Measurements from ENCODE around the gene WSCD2.

WSCD2 gene

DNA sequence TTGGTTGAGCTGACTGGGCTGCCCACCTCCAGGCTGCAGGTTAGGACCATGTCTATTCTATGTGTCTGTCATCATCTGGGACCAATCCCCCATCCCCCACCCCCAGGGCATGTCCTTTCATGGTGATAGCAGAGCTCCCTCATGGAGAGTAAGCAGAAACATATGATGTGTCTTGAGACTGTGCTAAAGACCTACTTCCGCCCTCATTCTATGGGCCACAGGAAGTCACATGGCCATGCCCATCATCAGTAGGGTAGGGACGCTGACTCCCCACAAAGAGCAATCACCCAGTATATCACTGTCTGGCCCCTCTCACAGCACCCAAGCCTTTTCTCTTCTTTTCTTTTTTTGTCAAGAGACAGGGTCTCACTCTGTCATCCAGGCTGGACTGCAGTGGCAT, 110.3 kb downstream of the WSCD2 start:
- no peak for ATAC-seq (replicated peaks; ENCODE audit: extremely low read depth, poor library complexity, severe bottlenecking)
- peaks cover 8% of the 10 kb centered on the region for H3K4me1 Mint-ChIP-seq
- no peak for DNase-seq (ENCODE audit: low spot score in 2 of 2)
- no peak overlapping the region for H3K27ac Mint-ChIP-seq (ENCODE audit: low read depth)
- no peaks in the 10 kb centered on the region for H3K9me3 Mint-ChIP-seq
- H3K27me3 Mint-ChIP-seq, result peaks cover 16% of the 10 kb centered on the region
- H3K4me3 Mint-ChIP-seq, result no peak overlapping the region
- H3K36me3 Mint-ChIP-seq (ENCODE audit: insufficient read depth), result no peaks in the 10 kb centered on the region

DNA sequence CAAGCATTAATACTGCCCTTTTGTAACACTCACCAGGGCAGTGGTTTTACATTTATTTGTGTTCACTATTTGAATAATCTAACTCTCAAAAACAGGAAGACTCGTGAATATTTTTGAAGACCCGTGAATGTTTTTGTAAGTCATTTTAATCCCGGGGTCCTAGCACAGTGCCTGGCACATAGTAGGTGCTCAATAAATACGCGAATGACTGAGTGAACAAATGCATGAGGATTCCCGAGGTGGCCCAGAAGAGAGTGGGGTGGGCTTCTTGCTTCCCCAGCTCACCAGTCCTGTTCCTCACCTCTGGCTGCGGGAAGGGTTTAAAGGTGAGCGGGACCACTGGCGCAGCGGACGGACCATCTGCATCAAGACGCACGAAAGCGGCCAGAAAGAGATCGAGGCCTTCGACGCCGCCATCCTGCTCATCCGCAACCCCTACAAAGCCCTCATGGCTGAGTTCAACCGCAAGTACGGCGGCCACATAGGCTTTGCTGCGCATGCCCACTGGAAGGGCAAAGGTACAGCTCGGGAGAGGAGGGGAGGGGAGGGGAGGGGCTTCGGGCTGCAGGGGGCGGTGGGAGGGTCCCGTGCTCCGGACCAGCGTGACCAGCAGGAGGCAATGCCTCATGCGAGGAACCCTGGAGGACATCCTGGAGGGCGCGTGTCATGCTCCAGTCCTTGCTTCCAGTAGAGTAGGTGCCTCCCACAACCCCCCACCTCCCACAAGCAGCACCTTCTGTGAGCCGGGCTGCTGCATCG, 111.1 kb downstream of the WSCD2 start:
- DNase-seq (ENCODE audit: low spot score in 2 of 2), result no peak
- ATAC-seq (replicated peaks; ENCODE audit: extremely low read depth, poor library complexity, severe bottlenecking), result no peak
- Mint-ChIP-seq H3K27me3 (peaks cover 16% of the 10 kb centered on the region), H3K9me3 (no peaks in the 10 kb centered on the region), H3K4me1 (peaks cover 8% of the 10 kb centered on the region), H3K27ac (ENCODE audit: low read depth) (no peak overlapping the region), H3K36me3 (ENCODE audit: insufficient read depth) (no peaks in the 10 kb centered on the region), H3K4me3 (no peak overlapping the region)

DNA sequence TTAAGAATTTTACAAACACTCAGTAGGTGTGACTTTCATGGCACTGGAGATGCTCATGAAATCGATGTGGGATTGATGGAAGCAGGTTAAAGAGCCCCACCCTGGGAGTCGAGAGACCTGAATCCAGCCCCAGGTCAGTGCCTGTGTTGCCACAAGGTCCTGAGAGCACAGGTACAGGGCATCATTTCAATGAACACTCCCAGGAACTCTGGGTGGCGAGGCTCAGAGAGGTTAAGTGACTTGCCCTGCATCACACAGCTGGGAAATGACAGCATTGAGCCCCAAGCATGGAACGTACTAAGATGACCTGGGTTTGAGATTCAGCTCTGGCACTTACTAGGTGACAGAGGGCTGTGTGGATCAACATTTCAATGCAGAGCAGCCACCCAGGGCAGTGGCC, 111.8 kb downstream of the WSCD2 start:
- no peak overlapping the region for H3K27ac Mint-ChIP-seq (ENCODE audit: low read depth)
- peaks cover 8% of the 10 kb centered on the region for H3K4me1 Mint-ChIP-seq
- H3K4me3 Mint-ChIP-seq, result no peak overlapping the region
- ATAC-seq (replicated peaks; ENCODE audit: extremely low read depth, poor library complexity, severe bottlenecking) (no peak), DNase-seq (ENCODE audit: low spot score in 2 of 2) (no peak)
- no peaks in the 10 kb centered on the region for H3K9me3 Mint-ChIP-seq
- H3K27me3 Mint-ChIP-seq, result peaks cover 16% of the 10 kb centered on the region
- no peaks in the 10 kb centered on the region for H3K36me3 Mint-ChIP-seq (ENCODE audit: insufficient read depth)

DNA sequence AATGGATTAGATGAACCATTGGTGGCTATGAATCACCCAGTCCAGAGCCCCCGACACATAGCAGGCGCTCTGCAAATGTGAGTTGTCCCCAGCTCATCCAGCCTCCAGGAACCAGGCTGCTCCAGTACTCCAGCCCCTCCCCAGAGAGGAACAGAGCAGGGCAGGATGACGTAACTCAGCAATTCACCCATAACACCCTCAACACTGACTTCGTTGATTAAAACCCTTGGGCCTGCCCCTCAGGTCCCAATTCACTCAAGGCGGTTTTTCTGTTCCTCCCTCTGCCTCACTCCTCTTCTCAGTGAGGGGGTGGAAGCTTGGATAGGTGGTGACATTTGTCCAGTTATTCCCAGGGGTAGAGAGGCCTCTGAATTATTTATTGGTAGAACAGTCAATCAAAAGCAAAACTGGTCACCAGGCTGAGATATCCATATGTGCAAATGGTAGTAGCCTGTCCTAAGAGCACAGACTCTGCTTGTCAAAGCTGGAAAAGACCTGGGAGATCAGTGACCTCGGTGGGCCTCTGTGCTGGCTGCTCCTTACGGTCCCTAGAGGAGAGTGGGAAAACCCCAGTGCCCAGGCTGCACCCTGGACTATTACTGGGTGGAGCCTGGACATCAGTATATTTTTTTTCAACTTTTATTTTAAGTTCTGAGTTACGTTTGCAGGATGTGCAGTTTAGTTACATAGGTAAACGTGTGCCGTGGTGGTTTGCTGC, 113.1 kb downstream of the WSCD2 start:
- H3K4me3 Mint-ChIP-seq, result no peak overlapping the region
- H3K9me3 Mint-ChIP-seq, result no peaks in the 10 kb centered on the region
- H3K36me3 Mint-ChIP-seq (ENCODE audit: insufficient read depth), result no peaks in the 10 kb centered on the region
- peaks cover 8% of the 10 kb centered on the region for H3K4me1 Mint-ChIP-seq
- ATAC-seq (replicated peaks; ENCODE audit: extremely low read depth, poor library complexity, severe bottlenecking), result no peak
- H3K27me3 Mint-ChIP-seq, result peaks cover 16% of the 10 kb centered on the region
- H3K27ac Mint-ChIP-seq (ENCODE audit: low read depth), result no peak overlapping the region
- no peak for DNase-seq (ENCODE audit: low spot score in 2 of 2)

DNA sequence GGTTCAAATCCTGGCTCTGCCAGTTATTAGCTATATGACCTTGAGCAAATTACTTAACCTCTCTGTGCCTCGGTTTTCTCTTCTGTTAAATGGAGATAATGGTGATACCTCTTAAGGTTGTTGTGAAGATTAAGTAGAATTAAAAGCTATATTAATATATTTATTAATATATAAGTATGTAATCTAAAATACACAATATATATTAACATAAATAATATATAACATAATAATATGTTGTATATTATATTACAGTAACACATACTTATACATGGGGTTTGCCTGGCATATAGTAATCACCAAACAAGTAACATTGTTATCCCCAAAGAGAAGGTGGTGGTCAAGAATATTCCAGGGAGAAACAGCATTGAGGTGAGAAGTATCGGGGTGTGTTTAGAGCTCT, 118.0 kb downstream of the WSCD2 start:
- no peak for ATAC-seq (replicated peaks; ENCODE audit: extremely low read depth, poor library complexity, severe bottlenecking)
- Mint-ChIP-seq H3K9me3 (no peaks in the 10 kb centered on the region), H3K27me3 (peaks cover 37% of the 10 kb centered on the region), H3K36me3 (ENCODE audit: insufficient read depth) (peaks cover 1% of the 10 kb centered on the region), H3K27ac (ENCODE audit: low read depth) (no peak overlapping the region), H3K4me1 (no peaks in the 10 kb centered on the region), H3K4me3 (no peak overlapping the region)
- DNase-seq (ENCODE audit: low spot score in 2 of 2), result no peak

GRCh38 chr12:108248011-108248410, 118.9 kb downstream of the WSCD2 start:
- DNase-seq (ENCODE audit: low spot score in 2 of 2), result no peak
- no peak overlapping the region for H3K27ac Mint-ChIP-seq (ENCODE audit: low read depth)
- no peaks in the 10 kb centered on the region for H3K9me3 Mint-ChIP-seq
- peaks cover under 1% of the 10 kb centered on the region for H3K4me1 Mint-ChIP-seq
- ATAC-seq (replicated peaks; ENCODE audit: extremely low read depth, poor library complexity, severe bottlenecking), result no peak
- peaks cover 1% of the 10 kb centered on the region for H3K36me3 Mint-ChIP-seq (ENCODE audit: insufficient read depth)
- H3K27me3 Mint-ChIP-seq, result peaks cover 38% of the 10 kb centered on the region
- H3K4me3 Mint-ChIP-seq, result no peak overlapping the region

- H3K27ac Mint-ChIP-seq (ENCODE audit: low read depth), result no peak overlapping the region
- no peaks in the 10 kb centered on the region for H3K9me3 Mint-ChIP-seq
- peaks cover 11% of the 10 kb centered on the region for H3K4me1 Mint-ChIP-seq
- H3K4me3 Mint-ChIP-seq, result no peak overlapping the region
- H3K36me3 Mint-ChIP-seq (ENCODE audit: insufficient read depth), result peaks cover 1% of the 10 kb centered on the region
- ATAC-seq (replicated peaks; ENCODE audit: extremely low read depth, poor library complexity, severe bottlenecking) (no peak), DNase-seq (ENCODE audit: low spot score in 2 of 2) (no peak)
- H3K27me3 Mint-ChIP-seq, result peaks cover 47% of the 10 kb centered on the region
Measured at GRCh38 chr12:108252523-108252922, 123.4 kb downstream of the WSCD2 start.

DNA sequence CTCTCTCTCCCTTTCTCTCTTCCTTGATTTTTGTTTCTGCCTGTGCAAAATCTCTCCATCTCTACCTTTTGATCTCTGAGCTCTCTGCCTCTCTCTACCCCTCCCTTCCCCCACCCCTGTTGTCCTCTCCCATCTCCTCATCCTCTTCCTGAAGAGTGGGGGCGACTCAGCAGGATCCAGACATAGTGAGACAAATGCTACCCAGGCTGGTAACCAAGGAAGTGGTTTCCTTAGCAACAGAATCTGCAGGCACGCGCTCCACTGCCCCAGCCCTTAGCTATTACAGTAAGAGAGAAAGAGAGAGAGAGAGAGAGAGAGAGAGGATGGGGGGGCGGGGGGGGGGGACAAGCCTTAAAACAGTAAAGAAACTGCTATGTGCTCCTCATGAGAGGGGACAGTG, 124.5 kb downstream of the WSCD2 start:
- peaks cover 11% of the 10 kb centered on the region for H3K4me1 Mint-ChIP-seq
- ATAC-seq (replicated peaks; ENCODE audit: extremely low read depth, poor library complexity, severe bottlenecking), result no peak
- H3K9me3 Mint-ChIP-seq, result no peaks in the 10 kb centered on the region
- H3K27ac Mint-ChIP-seq (ENCODE audit: low read depth), result peak overlapping the region; percentile 12
- H3K4me3 Mint-ChIP-seq, result no peak overlapping the region
- DNase-seq (ENCODE audit: low spot score in 2 of 2), result no peak
- peaks cover 1% of the 10 kb centered on the region for H3K36me3 Mint-ChIP-seq (ENCODE audit: insufficient read depth)
- peaks cover 37% of the 10 kb centered on the region for H3K27me3 Mint-ChIP-seq

DNA sequence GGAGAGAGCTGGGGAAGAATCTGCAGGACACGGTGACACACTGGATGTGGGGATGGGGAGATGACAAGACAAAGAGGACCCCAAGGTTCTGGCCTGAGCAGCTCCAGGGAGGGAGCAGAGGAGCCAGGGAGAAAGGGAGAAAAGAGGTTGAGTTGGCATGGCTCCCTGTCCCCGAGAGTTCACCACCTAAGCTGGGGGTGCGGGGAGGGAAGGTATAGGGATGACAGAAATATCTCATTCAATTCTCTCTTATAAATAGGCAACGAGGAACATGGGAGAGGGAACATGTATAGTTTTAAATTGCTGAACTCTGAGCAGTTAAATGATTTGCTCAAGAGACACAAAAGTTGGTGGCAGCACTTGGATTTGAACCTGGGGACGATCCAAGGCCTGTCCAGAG, 124.9 kb downstream of the WSCD2 start:
- H3K27me3 Mint-ChIP-seq, result peaks cover 32% of the 10 kb centered on the region
- H3K4me3 Mint-ChIP-seq, result no peak overlapping the region
- H3K4me1 Mint-ChIP-seq, result peaks cover 11% of the 10 kb centered on the region
- ATAC-seq (replicated peaks; ENCODE audit: extremely low read depth, poor library complexity, severe bottlenecking), result no peak
- no peak for DNase-seq (ENCODE audit: low spot score in 2 of 2)
- peaks cover 1% of the 10 kb centered on the region for H3K36me3 Mint-ChIP-seq (ENCODE audit: insufficient read depth)
- no peaks in the 10 kb centered on the region for H3K9me3 Mint-ChIP-seq
- H3K27ac Mint-ChIP-seq (ENCODE audit: low read depth), result peak overlapping the region; percentile 12

DNA sequence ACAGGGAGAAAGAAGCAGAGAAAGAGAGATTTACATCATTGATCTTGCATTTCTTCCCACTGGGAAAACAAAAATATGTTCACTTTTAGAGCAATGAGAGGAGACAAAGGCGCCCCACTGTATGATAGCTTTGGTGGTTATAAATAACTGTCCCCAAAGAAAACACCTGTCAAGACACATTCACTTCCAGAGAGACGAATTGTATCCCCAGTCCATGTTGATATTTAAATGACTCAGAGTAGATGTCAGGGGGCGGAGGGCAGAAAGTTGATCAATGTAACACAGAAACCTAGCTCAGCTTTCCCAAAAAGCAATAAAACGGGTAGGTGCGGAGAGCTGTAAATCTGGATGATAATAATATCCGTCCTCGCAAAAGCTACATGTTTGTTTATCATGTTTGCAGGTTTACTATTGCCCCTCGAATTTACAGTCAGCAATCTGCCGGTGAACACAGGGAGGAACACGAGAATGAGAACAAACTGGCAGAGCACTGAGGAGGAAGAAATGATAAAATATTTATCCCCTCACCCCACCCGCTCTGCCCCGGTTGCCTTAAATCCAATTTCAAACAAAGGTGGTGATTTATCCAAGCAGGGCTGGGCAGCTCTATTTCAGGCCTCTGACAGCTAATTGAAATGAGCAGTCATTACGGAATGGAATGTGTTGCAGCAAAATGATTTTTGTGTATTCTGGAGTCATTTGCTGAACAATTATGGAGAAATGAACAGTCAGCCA, 125.6 kb downstream of the WSCD2 start:
- H3K4me1 Mint-ChIP-seq, result peaks cover 11% of the 10 kb centered on the region
- no peak for ATAC-seq (replicated peaks; ENCODE audit: extremely low read depth, poor library complexity, severe bottlenecking)
- H3K27ac Mint-ChIP-seq (ENCODE audit: low read depth), result no peak overlapping the region
- peaks cover 1% of the 10 kb centered on the region for H3K36me3 Mint-ChIP-seq (ENCODE audit: insufficient read depth)
- peaks cover 26% of the 10 kb centered on the region for H3K27me3 Mint-ChIP-seq
- no peak overlapping the region for H3K4me3 Mint-ChIP-seq
- DNase-seq (ENCODE audit: low spot score in 2 of 2), result no peak
- H3K9me3 Mint-ChIP-seq, result no peaks in the 10 kb centered on the region

DNA sequence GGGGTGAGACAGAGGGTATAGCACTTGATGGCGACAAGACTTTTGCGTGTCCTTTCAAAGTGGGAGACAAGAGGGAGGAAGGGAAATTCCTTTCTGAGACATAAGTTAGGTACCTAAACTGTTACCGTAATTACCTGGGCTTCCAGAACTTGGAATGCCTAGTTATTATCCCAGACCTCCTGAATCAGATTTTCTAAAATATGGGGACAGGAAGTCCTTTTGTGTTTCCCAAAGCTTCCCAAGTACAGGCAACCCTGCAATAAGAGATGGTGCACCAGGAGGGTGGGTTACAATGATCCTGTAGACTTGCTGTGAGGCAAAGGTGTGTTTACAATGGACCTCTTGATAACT, 126.1 kb downstream of the WSCD2 start:
- Mint-ChIP-seq H3K36me3 (ENCODE audit: insufficient read depth) (peaks cover 1% of the 10 kb centered on the region), H3K27me3 (peaks cover 21% of the 10 kb centered on the region), H3K9me3 (no peaks in the 10 kb centered on the region), H3K4me3 (no peak overlapping the region), H3K4me1 (peaks cover 11% of the 10 kb centered on the region), H3K27ac (ENCODE audit: low read depth) (no peak overlapping the region)
- ATAC-seq (replicated peaks; ENCODE audit: extremely low read depth, poor library complexity, severe bottlenecking) (no peak), DNase-seq (ENCODE audit: low spot score in 2 of 2) (no peak)

DNA sequence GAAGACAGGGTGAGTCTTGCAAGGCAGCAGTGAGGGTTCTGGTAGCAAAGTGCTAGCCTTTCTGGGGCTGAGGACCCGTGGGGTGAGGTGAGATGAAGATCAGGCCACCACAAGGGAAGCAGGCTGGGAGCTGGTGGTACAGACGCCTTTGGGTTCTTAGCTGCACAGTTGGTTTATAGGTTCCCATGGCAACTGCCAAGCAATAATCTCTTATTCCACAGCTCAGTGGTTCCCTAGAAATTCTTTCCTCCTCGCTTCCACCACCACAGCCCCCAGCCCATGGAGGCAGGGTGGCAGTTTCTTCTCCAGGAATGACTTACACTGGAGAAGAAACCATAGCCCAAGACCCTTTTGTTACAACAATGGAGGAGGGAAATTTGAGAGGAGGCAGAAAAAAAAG, 127.9 kb downstream of the WSCD2 start:
- no peak overlapping the region for H3K4me3 Mint-ChIP-seq
- ATAC-seq (replicated peaks; ENCODE audit: extremely low read depth, poor library complexity, severe bottlenecking) (no peak), DNase-seq (ENCODE audit: low spot score in 2 of 2) (no peak)
- H3K4me1 Mint-ChIP-seq, result peaks cover 11% of the 10 kb centered on the region
- no peaks in the 10 kb centered on the region for H3K36me3 Mint-ChIP-seq (ENCODE audit: insufficient read depth)
- H3K27me3 Mint-ChIP-seq, result peaks cover 12% of the 10 kb centered on the region
- no peak overlapping the region for H3K27ac Mint-ChIP-seq (ENCODE audit: low read depth)
- H3K9me3 Mint-ChIP-seq, result peaks cover 10% of the 10 kb centered on the region
